K562 (cell line): Measurements from ENCODE around the gene DDR1. TPM values are rescaled to one million over a fixed set of nuclear protein-coding genes. Genes with fewer than 3 reads are reported as not detected.

Experiments used
- ASH1L ChIP-seq: fragments of 450-650 bp; IDR thresholded peaks from 2 replicates; pipeline ENCODE4 v1.6.1; 2018; ENCODE audit warnings: borderline replicate concordance, mild to moderate bottlenecking, low read depth; ENCODE audit not compliant: partially characterized antibody
- EZH2 ChIP-seq: IDR thresholded peaks from 2 replicates; pipeline ENCODE4 v1.6.1; 2012; ENCODE audit warnings: low read depth, mild to moderate bottlenecking, inconsistent platforms, low read length, borderline replicate concordance
- KLF13 ChIP-seq: fragments of 450-650 bp; IDR thresholded peaks from 2 replicates; pipeline ENCODE4 v1.6.1; 2016; ENCODE audit warnings: missing genetic modification characterization, low read depth, mild to moderate bottlenecking, missing compliant biosample characterization, moderate library complexity, borderline replicate concordance
- NCOR1 ChIP-seq: fragments of 450-650 bp; IDR thresholded peaks from 2 replicates; pipeline ENCODE4 v1.6.1; 2016; ENCODE audit warnings: mild to moderate bottlenecking, moderate library complexity
- NFXL1 ChIP-seq: fragments of 450-650 bp; formaldehyde crosslinking; IDR thresholded peaks from 2 replicates; pipeline ENCODE4 v1.4.0; 2021; ENCODE audit warnings: mild to moderate bottlenecking
- RBM34 ChIP-seq: fragments of 200-400 bp; formaldehyde crosslinking; IDR thresholded peaks from 2 replicates; pipeline ENCODE4 v1.6.1; 2018; ENCODE audit warnings: low read length, borderline replicate concordance; ENCODE audit not compliant: insufficient read depth
- ZEB2 ChIP-seq: fragments of 450-650 bp; IDR thresholded peaks from 2 replicates; pipeline ENCODE4 v1.6.1; 2016
- ZNF551 ChIP-seq: fragments of 250-450 bp; sonication (Bioruptor Pico); IDR thresholded peaks from 2 replicates; pipeline ENCODE4 v1.5.0; 2021; ENCODE audit warnings: mild to moderate bottlenecking, moderate library complexity
- polyA plus RNA-seq, 8 experiments: library from polyadenylated mRNA; depleted of rRNA in 4 of 8; stranded (reverse) in 5 of 8; unstranded in 3 of 8; fragments of >200 nt; fragmentation: Nextera tagmentation in 2 of 8; fragmentation: Illumina TruSeq in 1 of 8; extraction: Ambion mirVana in 2 of 8; extraction: Trizol in 1 of 8; gene quantifications; 2 replicates each; pipeline versions ENCODE4 v1.2.1 to v1.2.3, GENCODE V29; 2011 to 2014; ENCODE audit warnings: inconsistent platforms in 1 of 8, missing spikeins in 1 of 8
- total RNA-seq, 7 experiments: library from RNA; depleted of rRNA in 6 of 7; stranded (reverse); fragments of >200 nt in 6 of 7; fragmentation: Illumina TruSeq in 2 of 7; extraction: Trizol in 2 of 7; gene quantifications; 2 replicates each; pipeline versions ENCODE4 v1.2.1 to v1.2.3, GENCODE V29; 2011 to 2021; ENCODE audit warnings: low replicate concordance in 1 of 7
- TF ChIP-seq, protein P1 (sequence below): sonication (generic); formaldehyde crosslinking; IDR thresholded peaks from 2 replicates; pipeline ENCODE4 v1.8.1; 2023; ENCODE audit warnings: mild to moderate bottlenecking, missing genetic modification reagents
- TF ChIP-seq, protein P2 (sequence below): fragments of 450-650 bp; IDR thresholded peaks from 2 replicates; pipeline ENCODE4 v1.6.1; 2016; ENCODE audit warnings: borderline replicate concordance
- TF ChIP-seq, protein P3 (sequence below): fragments of 250-450 bp; sonication (Bioruptor Pico); IDR thresholded peaks from 2 replicates; pipeline ENCODE4 v1.5.0; 2020; ENCODE audit warnings: mild to moderate bottlenecking, borderline replicate concordance
- TF ChIP-seq, protein P4 (sequence below): fragments of 450-650 bp; IDR thresholded peaks from 2 replicates; pipeline ENCODE4 v1.6.1; 2017; ENCODE audit warnings: antibody characterized with exemption, mild to moderate bottlenecking
- TF ChIP-seq, protein P5 (sequence below): fragments of 250-450 bp; sonication (Bioruptor Pico); IDR thresholded peaks from 2 replicates; pipeline ENCODE4 v1.4.0; 2020; ENCODE audit warnings: borderline replicate concordance
- TF ChIP-seq, protein P6 (sequence below), 2 experiments: IDR thresholded peaks; 2 replicates each; pipeline ENCODE4 v1.6.1; 2011; ENCODE audit warnings: borderline replicate concordance in 1 of 2, control low read depth in 1 of 2, low read depth in 1 of 2, low read length in 1 of 2, mild to moderate bottlenecking in 1 of 2, mixed read lengths in 1 of 2, moderate library complexity in 1 of 2; ENCODE audit not compliant: insufficient read depth in 1 of 2, insufficient read length in 1 of 2, poor library complexity in 1 of 2, severe bottlenecking in 1 of 2; ENCODE audit errors: extremely low read depth in 1 of 2

The DDR1 gene
- total and polyA plus RNA-seq, 9 of the 15 experiments (the other 6 are each of a cell fraction or from before 2014, with no cell fraction given): 1.4 to 44.6 (median 12.2) TPM

DNA sequence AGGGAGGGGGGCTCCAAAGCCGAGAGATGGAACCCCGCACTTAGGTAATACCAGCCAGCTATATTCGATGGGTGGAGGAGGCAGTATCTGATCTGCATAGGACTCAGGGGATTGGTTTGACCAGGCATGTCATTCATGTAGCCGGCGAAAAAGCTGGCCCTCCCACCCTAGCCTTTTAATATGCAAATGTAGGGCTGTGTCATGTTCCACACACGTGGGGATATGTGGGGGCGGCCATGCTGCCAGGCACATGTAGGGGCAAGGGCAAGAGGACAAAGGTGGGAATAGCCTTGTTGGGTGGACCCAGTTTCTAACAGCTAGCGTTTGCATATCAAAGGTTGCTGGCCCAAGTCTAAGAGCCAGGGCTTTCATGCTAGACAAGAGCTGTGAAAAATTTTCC, 39.1 kb upstream of the DDR1 start (continued):
- TF ChIP-seq RBM34 (no peak), EZH2 (no peak), ZNF551 (CRISPR knock-in tag) (no peak), NCOR1 (no peak), ASH1L (no peak), NFXL1 (CRISPR knock-in tag) (no peak), KLF13 (tag) (no peak), ZEB2 (no peak)
- TF ChIP-seq, protein P1, sequence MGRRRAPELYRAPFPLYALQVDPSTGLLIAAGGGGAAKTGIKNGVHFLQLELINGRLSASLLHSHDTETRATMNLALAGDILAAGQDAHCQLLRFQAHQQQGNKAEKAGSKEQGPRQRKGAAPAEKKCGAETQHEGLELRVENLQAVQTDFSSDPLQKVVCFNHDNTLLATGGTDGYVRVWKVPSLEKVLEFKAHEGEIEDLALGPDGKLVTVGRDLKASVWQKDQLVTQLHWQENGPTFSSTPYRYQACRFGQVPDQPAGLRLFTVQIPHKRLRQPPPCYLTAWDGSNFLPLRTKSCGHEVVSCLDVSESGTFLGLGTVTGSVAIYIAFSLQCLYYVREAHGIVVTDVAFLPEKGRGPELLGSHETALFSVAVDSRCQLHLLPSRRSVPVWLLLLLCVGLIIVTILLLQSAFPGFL (CRISPR knock-in tag): no peak
- TF ChIP-seq, protein P2, sequence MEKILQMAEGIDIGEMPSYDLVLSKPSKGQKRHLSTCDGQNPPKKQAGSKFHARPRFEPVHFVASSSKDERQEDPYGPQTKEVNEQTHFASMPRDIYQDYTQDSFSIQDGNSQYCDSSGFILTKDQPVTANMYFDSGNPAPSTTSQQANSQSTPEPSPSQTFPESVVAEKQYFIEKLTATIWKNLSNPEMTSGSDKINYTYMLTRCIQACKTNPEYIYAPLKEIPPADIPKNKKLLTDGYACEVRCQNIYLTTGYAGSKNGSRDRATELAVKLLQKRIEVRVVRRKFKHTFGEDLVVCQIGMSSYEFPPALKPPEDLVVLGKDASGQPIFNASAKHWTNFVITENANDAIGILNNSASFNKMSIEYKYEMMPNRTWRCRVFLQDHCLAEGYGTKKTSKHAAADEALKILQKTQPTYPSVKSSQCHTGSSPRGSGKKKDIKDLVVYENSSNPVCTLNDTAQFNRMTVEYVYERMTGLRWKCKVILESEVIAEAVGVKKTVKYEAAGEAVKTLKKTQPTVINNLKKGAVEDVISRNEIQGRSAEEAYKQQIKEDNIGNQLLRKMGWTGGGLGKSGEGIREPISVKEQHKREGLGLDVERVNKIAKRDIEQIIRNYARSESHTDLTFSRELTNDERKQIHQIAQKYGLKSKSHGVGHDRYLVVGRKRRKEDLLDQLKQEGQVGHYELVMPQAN: peak; percentile 74; the same call in 1 of the 2 replicates
- TF ChIP-seq, protein P3, sequence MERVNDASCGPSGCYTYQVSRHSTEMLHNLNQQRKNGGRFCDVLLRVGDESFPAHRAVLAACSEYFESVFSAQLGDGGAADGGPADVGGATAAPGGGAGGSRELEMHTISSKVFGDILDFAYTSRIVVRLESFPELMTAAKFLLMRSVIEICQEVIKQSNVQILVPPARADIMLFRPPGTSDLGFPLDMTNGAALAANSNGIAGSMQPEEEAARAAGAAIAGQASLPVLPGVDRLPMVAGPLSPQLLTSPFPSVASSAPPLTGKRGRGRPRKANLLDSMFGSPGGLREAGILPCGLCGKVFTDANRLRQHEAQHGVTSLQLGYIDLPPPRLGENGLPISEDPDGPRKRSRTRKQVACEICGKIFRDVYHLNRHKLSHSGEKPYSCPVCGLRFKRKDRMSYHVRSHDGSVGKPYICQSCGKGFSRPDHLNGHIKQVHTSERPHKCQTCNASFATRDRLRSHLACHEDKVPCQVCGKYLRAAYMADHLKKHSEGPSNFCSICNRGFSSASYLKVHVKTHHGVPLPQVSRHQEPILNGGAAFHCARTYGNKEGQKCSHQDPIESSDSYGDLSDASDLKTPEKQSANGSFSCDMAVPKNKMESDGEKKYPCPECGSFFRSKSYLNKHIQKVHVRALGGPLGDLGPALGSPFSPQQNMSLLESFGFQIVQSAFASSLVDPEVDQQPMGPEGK (CRISPR knock-in tag): no peak
- TF ChIP-seq, protein P4, sequence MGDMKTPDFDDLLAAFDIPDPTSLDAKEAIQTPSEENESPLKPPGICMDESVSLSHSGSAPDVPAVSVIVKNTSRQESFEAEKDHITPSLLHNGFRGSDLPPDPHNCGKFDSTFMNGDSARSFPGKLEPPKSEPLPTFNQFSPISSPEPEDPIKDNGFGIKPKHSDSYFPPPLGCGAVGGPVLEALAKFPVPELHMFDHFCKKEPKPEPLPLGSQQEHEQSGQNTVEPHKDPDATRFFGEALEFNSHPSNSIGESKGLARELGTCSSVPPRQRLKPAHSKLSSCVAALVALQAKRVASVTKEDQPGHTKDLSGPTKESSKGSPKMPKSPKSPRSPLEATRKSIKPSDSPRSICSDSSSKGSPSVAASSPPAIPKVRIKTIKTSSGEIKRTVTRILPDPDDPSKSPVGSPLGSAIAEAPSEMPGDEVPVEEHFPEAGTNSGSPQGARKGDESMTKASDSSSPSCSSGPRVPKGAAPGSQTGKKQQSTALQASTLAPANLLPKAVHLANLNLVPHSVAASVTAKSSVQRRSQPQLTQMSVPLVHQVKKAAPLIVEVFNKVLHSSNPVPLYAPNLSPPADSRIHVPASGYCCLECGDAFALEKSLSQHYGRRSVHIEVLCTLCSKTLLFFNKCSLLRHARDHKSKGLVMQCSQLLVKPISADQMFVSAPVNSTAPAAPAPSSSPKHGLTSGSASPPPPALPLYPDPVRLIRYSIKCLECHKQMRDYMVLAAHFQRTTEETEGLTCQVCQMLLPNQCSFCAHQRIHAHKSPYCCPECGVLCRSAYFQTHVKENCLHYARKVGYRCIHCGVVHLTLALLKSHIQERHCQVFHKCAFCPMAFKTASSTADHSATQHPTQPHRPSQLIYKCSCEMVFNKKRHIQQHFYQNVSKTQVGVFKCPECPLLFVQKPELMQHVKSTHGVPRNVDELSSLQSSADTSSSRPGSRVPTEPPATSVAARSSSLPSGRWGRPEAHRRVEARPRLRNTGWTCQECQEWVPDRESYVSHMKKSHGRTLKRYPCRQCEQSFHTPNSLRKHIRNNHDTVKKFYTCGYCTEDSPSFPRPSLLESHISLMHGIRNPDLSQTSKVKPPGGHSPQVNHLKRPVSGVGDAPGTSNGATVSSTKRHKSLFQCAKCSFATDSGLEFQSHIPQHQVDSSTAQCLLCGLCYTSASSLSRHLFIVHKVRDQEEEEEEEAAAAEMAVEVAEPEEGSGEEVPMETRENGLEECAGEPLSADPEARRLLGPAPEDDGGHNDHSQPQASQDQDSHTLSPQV: peak; percentile 93
- TF ChIP-seq, protein P5, sequence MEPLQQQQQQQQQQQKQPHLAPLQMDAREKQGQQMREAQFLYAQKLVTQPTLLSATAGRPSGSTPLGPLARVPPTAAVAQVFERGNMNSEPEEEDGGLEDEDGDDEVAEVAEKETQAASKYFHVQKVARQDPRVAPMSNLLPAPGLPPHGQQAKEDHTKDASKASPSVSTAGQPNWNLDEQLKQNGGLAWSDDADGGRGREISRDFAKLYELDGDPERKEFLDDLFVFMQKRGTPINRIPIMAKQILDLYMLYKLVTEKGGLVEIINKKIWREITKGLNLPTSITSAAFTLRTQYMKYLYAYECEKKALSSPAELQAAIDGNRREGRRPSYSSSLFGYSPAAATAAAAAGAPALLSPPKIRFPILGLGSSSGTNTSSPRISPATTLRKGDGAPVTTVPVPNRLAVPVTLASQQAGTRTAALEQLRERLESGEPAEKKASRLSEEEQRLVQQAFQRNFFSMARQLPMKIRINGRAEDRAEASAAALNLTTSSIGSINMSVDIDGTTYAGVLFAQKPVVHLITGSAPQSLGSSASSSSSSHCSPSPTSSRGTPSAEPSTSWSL (CRISPR knock-in tag): no peak
- TF ChIP-seq, protein P6, sequence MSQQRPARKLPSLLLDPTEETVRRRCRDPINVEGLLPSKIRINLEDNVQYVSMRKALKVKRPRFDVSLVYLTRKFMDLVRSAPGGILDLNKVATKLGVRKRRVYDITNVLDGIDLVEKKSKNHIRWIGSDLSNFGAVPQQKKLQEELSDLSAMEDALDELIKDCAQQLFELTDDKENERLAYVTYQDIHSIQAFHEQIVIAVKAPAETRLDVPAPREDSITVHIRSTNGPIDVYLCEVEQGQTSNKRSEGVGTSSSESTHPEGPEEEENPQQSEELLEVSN (IDR thresholded peaks at IDR 0.05; ENCODE audit: borderline replicate concordance in 1 of 2, extremely low read depth in 1 of 2, insufficient read depth in 1 of 2, insufficient read length in 1 of 2, low read depth in 1 of 2, low read length in 1 of 2, poor library complexity in 1 of 2, severe bottlenecking in 1 of 2): peak; percentile 36 to 85
